Mesodermal cell (in vitro differentiated cells): ENCODE data around the gene CYFIP2.

ENCODE experiments used
- H3K27ac ChIP-seq: 2 replicates; pipeline ENCODE4 v1.7.0; 2013; ENCODE audit warnings: mild to moderate bottlenecking, low read depth, low read length, moderate library complexity; ENCODE audit not compliant: severe bottlenecking
- H3K36me3 ChIP-seq: 2 replicates; pipeline ENCODE4 v1.7.1; 2013; ENCODE audit warnings: mild to moderate bottlenecking, low read length, moderate library complexity; ENCODE audit not compliant: control insufficient read depth, insufficient read depth
- H3K4me1 ChIP-seq: one replicate; pipeline ENCODE4 v1.7.1; 2013; ENCODE audit warnings: mild to moderate bottlenecking, low read length; ENCODE audit not compliant: insufficient read depth, control insufficient read depth, poor library complexity, severe bottlenecking
- H3K4me3 ChIP-seq: 2 replicates; pipeline ENCODE4 v1.7.0; 2013; ENCODE audit warnings: low read length, control low read depth, mild to moderate bottlenecking; ENCODE audit not compliant: insufficient read depth, poor library complexity, severe bottlenecking; ENCODE audit errors: extremely low read depth
- H3K9me3 ChIP-seq: 2 replicates; pipeline ENCODE4 v1.7.1; 2013; ENCODE audit warnings: mild to moderate bottlenecking, low read length, moderate library complexity; ENCODE audit not compliant: control insufficient read depth
- WGBS, 2 experiments: methylation state at CpG; one replicate each; pipeline ENCODE4 v1.1.5; 2013; ENCODE audit warnings: missing lambda C conversion rate in 2 of 2; ENCODE audit not compliant: insufficient coverage in 2 of 2; 5-methylcytosine and 5-hydroxymethylcytosine counted together

CYFIP2 gene

DNA sequence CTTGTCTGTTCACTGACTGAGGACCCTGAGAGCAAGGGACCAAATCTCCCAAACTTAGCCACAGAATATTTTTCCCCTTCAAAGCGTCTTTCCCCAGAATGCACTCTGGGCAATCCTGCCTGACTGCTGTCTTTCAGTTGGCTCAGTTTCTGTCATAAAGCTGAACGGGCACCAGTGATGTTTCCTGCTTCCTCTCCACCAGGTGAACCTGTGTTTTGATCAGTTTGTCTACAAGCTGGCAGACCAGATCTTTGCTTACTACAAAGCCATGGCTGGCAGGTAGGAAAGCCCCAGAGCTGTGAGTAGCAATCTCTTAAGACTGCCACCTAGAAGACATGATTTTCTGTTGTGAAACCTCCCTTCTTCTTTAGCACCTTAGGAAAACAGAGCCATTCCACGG lies 61.8 kb downstream of the CYFIP2 start:
- Histone ChIP-seq H3K27ac (peak overlapping the region; percentile 16), H3K4me3 (no peak overlapping the region), H3K36me3 (peaks cover 66% of the 10 kb centered on the region), H3K9me3 (no peaks in the 10 kb centered on the region), H3K4me1 (peaks cover 3% of the 10 kb centered on the region)
- WGBS, 2 experiments = 93 to 94% methylated on average over 2 to 3 of the region's 3 CpGs

DNA sequence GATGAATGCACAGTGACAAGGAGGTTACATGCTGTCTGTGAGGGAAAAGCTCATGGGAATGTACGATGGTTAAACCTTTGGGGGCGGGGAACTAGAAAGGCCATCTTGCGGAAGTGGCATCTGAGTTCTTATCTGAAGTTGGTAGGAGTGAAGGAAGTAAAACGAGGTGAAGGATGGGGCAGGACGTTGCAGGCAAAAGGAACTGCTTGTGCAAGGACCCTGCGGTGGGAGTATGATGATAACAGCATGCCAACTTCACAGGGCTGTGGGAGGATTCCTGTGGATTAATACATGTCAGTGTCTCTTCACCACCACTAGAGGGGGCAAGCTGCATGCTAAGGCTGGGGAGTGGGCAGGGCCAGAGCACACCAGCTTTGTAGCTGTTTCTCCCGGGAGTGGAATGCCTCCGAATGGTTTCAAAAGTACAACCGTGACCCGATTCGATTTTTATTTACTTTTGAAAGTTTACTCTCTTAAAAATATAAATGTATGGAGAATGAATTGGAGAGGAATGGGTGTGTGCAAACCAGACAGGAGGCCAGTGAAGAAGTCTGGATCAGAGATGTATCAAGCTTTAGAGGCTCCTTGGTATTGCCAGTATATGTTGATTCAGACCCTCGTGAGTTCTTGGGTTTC lies 62.5 kb downstream of the CYFIP2 start:
- 54 to 64% methylated on average over 6 of the region's 12 CpGs for WGBS, 2 experiments

GRCh38 chr5:157331807-157332206 lies 65.9 kb downstream of the CYFIP2 start:
- Histone ChIP-seq H3K4me1 (peaks cover 3% of the 10 kb centered on the region), H3K36me3 (peaks cover 47% of the 10 kb centered on the region), H3K9me3 (no peaks in the 10 kb centered on the region), H3K4me3 (no peak overlapping the region), H3K27ac (no peak overlapping the region)
- 100% methylated on average over 2 of the region's 3 CpGs for WGBS, 2 experiments

More for the DNA sequence above, 62.5 kb downstream of the CYFIP2 start:
- Histone ChIP-seq H3K4me3 (no peak overlapping the region), H3K36me3 (peaks cover 66% of the 10 kb centered on the region), H3K27ac (peak overlapping the region; percentile 16), H3K9me3 (no peaks in the 10 kb centered on the region), H3K4me1 (peaks cover 3% of the 10 kb centered on the region)

DNA sequence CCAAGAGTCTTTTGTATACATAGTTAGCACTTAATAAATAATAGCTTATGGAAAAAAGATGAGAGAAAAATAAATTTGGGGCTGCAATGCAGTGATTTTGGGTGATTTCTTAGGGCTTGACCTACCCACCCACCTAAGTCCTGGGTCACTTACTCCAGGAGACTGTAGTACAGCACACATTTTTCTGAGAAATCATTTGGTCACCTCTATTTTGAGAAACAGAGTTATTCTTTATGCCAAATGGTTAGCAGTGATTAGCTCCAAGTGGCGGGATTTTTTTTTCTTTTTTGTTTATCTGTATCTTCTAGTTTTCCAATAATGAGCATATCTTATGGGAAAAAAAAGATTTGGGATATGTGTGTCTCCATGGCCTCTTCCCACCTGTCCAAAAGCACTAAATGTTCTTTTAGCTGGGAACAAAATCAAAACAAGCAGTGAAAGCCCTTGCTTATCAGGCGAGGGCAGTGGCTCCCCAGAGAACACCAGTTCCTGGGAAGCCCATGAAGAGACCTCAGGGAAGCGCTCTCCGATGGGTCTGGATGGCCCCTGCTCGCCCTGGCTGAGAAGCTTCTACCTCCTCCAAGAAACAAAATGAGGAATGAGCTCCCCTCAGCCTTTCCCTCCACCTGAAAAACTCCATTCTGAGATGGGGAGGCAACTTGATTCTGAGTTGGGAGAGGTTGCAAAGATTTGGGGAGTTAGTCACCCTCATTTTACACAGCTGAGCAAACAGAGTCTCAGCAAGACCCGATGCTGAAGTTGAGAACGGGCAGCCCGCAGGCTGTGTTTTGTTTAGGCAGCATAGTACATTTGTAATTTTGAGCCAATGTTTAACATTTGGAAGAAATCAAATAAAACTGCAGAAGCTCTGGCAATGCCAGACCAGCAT lies 69.9 kb downstream of the CYFIP2 start:
- H3K27ac ChIP-seq = no peak overlapping the region
- H3K36me3 ChIP-seq = peaks cover 48% of the 10 kb centered on the region
- H3K9me3 ChIP-seq = no peaks in the 10 kb centered on the region
- no peaks in the 10 kb centered on the region for H3K4me1 ChIP-seq
- H3K4me3 ChIP-seq = no peak overlapping the region
- 89 to 100% methylated on average over 2 to 6 of the region's 8 CpGs for WGBS, 2 experiments

GRCh38 chr5:157336423-157336744 lies 70.5 kb downstream of the CYFIP2 start:
- no peak overlapping the region for H3K4me3 ChIP-seq
- H3K27ac ChIP-seq = no peak overlapping the region
- 78 to 88% methylated on average over 3 of the region's 3 CpGs for WGBS, 2 experiments
- H3K9me3 ChIP-seq = no peaks in the 10 kb centered on the region
- H3K4me1 ChIP-seq = no peaks in the 10 kb centered on the region
- H3K36me3 ChIP-seq = peaks cover 43% of the 10 kb centered on the region

DNA sequence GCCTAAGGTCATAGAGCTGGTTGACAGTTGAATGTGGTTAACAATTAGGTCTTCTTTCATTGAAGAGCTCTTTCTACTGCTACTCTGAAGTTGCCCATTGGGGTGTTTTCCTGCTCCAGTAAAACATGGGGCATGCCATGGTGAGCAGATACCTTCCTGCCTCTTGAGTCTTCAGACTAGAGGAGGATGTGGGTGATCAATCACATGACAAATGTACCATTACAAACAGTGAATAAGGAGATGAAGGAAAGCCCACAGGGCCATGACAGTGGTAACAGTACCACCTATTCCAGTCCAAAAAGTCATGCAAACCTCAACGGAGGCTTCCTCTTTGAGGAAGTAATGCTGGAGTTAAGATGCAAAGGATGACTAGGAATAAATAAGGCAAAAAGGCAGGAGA lies 73.5 kb downstream of the CYFIP2 start:
- Histone ChIP-seq H3K36me3 (peaks cover 26% of the 10 kb centered on the region), H3K27ac (no peak overlapping the region), H3K9me3 (no peaks in the 10 kb centered on the region), H3K4me1 (no peaks in the 10 kb centered on the region), H3K4me3 (no peak overlapping the region)
- no CpG with 5 or more reads among the region's 1 CpG for WGBS, 2 experiments

- Histone ChIP-seq H3K36me3 (peaks cover 26% of the 10 kb centered on the region), H3K4me1 (peaks cover 8% of the 10 kb centered on the region), H3K9me3 (no peaks in the 10 kb centered on the region), H3K27ac (no peak overlapping the region), H3K4me3 (no peak overlapping the region)
- 88 to 95% methylated on average over 13 to 16 of the region's 16 CpGs for WGBS, 2 experiments
Observed at GRCh38 chr5:157342822-157343402, 77.0 kb downstream of the CYFIP2 start.

DNA sequence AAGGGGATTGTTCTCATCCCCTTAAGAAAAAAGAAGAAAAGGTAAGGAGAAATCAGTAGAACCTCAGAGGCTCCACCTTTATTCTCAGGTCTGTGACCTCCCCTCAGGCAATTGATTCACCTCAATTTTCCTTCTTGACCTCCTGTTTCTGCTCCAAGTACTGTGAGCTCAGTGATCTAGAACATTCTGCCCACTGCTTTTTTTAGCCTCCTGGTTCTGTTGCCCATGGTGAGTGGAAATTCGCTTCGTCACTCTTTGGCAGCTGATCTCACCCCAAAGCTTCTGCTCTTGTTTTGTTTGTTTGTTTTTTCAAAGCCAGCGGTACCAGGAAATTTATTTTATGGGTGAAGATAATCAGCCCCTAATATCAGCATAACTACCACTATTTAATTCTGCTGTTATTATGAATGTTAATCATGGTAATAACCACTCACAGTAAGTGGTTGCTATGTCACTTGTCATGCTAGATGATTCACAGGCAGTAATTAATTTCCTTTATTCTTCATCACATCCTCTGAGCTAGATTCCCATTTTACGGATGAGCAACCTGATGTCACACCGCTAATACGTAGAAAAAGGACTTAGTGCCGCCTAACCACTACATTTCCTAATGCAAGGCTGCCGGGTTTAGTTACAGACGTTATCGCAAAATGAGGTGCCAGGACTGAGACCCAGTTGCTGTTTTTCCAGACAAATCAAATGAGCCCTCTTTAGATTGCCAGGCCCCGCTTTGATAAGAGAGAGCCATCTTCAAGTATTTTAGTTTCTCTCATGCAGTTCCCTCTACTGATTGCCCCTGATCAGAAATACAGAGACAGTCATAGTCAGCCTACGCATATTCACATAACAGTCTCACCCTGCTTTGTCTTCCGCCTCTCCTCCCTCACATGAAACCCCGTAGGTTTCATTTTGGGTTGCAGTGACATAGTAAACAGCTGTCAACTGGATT lies 78.2 kb downstream of the CYFIP2 start:
- 96 to 97% methylated on average over 9 to 11 of the region's 14 CpGs for WGBS, 2 experiments
- Histone ChIP-seq H3K27ac (no peak overlapping the region), H3K9me3 (no peaks in the 10 kb centered on the region), H3K36me3 (peaks cover 26% of the 10 kb centered on the region), H3K4me1 (peaks cover 8% of the 10 kb centered on the region), H3K4me3 (no peak overlapping the region)

DNA sequence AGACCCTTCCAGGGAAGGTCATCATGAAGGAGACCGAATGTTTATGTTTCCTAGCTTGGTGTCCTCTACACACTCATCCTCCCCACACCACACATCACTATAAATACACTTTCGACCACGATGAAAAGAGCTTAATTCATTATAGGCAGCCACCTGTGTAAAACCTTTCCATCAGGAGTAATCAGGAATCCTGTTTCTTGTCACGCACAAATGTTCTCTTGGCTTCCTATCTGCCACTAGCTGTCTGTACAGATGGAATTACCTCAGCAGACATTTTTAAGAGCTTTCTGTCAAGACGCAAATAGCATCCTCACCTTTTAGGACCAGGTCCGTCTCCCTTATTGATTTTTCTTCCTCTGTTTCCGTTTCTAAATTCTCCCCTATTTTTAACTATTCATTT lies 79.1 kb downstream of the CYFIP2 start:
- Histone ChIP-seq H3K27ac (no peak overlapping the region), H3K36me3 (peaks cover 20% of the 10 kb centered on the region), H3K9me3 (no peaks in the 10 kb centered on the region), H3K4me1 (peaks cover 8% of the 10 kb centered on the region), H3K4me3 (no peak overlapping the region)
- WGBS, 2 experiments = 94 to 96% methylated on average over 7 of the region's 7 CpGs

DNA sequence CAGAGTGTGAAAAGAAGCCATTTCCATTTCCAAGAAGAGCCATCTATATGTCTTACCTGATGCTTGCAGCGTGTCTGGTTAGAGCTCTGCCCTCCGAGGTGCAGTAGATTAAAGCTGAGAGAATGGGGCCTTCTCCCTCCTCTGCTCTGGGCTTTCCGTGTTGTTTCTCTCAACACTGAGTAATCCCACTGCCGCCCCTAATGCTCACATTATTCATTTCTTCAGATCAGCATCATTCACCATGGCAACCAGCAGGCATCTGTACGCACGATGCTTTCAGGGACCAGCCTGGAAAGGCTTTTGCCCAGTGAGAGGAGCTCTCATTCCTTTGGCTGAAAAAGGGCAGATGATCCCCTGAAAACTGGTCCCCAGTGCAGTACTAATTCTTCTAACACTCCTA lies 79.6 kb downstream of the CYFIP2 start:
- Histone ChIP-seq H3K9me3 (no peaks in the 10 kb centered on the region), H3K36me3 (peaks cover 16% of the 10 kb centered on the region), H3K4me1 (peaks cover 8% of the 10 kb centered on the region), H3K4me3 (no peak overlapping the region), H3K27ac (no peak overlapping the region)
- 87 to 89% methylated on average over 4 to 6 of the region's 6 CpGs for WGBS, 2 experiments
